ENCODE results near the gene PTGFR. TPM values are rescaled to one million over a fixed set of nuclear protein-coding genes. Genes with fewer than 3 reads are reported as not detected.
A peak's percentile ranks its signal among the peaks of the same experiment; 100 is the strongest.

The PTGFR gene
- total RNA-seq, 1 experiment from 2014 or later: 1.5 TPM

DNA sequence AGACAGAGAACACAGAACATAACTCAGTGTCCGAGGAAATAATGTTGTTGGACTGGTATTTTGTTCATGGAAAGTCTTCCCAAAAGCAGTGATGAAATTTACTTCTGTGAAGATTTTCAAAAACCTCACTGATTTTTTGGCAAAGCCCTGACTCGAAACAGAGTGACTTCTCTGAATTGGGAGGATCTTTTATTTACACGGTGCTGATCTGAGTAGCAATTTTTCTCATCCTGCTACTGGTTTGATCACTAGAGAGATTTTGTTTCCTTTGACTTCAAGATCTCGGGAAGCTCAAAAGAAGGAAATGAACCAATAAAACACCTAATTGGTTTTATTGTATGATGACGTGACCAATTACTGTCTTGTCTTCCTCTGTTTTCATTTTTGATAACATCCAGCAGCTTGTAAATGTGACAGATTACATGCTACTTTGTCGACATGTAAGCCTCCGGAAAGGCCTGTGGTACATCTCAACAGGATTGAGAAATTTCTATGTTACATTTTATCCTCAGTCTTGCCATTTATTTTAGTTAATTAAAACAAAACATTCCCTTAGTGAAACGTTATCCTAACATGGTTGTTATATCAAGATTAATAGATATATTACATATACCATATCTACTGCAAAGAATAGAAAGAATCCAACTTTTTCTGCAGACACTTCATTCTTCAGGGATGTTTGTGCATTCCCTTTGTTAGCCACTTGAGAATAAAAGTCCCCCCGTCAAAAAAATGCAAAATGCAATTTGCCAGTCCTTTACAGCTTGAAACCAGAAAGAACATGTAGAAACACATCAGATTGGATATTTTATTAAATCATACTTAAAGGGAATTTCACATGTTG, 86.7 kb downstream of the PTGFR start:
- intact Hi-C loops (cut with micrococcal nuclease; ENCODE audit: unreplicated experiment): no loop called here

GRCh38 chr1:78586572-78586971, 95.8 kb downstream of the PTGFR start:
- Histone ChIP-seq H3K4me3 (ENCODE audit: low read depth, low read length, poor library complexity, severe bottlenecking) (no peak overlapping the region), H3K27me3 (replicated peaks; ENCODE audit: insufficient read depth, low read depth, low read length, poor library complexity) (peaks cover 21% of the 10 kb centered on the region), H3K27ac (ENCODE audit: low read depth, low read length, poor library complexity, severe bottlenecking) (no peak overlapping the region), H3K9me3 (ENCODE audit: low read depth, low read length, poor library complexity, severe bottlenecking) (no peaks in the 10 kb centered on the region), H3K4me1 (ENCODE audit: insufficient read depth, low read length, poor library complexity, severe bottlenecking) (no peaks in the 10 kb centered on the region), H3K36me3 (ENCODE audit: insufficient read depth, low read length, poor library complexity, severe bottlenecking) (no peaks in the 10 kb centered on the region)
- POLR2A ChIA-PET (ENCODE audit: low non-redundant PET): no interaction called here
- no TSS peak for BruUV-seq (replicated peaks)
- TF ChIP-seq, protein P1, sequence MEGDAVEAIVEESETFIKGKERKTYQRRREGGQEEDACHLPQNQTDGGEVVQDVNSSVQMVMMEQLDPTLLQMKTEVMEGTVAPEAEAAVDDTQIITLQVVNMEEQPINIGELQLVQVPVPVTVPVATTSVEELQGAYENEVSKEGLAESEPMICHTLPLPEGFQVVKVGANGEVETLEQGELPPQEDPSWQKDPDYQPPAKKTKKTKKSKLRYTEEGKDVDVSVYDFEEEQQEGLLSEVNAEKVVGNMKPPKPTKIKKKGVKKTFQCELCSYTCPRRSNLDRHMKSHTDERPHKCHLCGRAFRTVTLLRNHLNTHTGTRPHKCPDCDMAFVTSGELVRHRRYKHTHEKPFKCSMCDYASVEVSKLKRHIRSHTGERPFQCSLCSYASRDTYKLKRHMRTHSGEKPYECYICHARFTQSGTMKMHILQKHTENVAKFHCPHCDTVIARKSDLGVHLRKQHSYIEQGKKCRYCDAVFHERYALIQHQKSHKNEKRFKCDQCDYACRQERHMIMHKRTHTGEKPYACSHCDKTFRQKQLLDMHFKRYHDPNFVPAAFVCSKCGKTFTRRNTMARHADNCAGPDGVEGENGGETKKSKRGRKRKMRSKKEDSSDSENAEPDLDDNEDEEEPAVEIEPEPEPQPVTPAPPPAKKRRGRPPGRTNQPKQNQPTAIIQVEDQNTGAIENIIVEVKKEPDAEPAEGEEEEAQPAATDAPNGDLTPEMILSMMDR (conservative IDR thresholded peaks at IDR 0.05; ENCODE audit: low read depth, low read length): no peak
- no peak for TF ChIP-seq EZH2 (IDR thresholded peaks at IDR 0.05; ENCODE audit: borderline replicate concordance, low read depth, low read length, poor library complexity, severe bottlenecking)
- intact Hi-C loops (cut with micrococcal nuclease; ENCODE audit: unreplicated experiment): no loop called here
- DNase-seq (ENCODE audit: low spot score): no peak
- CTCF ChIA-PET: no interaction called here

More for the DNA sequence above, 86.7 kb downstream of the PTGFR start:
- no peaks in the 10 kb centered on the region for H3K36me3 ChIP-seq (ENCODE audit: insufficient read depth, low read length, poor library complexity, severe bottlenecking)
- TF ChIP-seq, protein P1 (conservative IDR thresholded peaks at IDR 0.05; ENCODE audit: low read depth, low read length): no peak
- no peak for TF ChIP-seq EZH2 (IDR thresholded peaks at IDR 0.05; ENCODE audit: borderline replicate concordance, low read depth, low read length, poor library complexity, severe bottlenecking)
- H3K9me3 ChIP-seq (ENCODE audit: low read depth, low read length, poor library complexity, severe bottlenecking): no peaks in the 10 kb centered on the region
- POLR2A ChIA-PET (ENCODE audit: low non-redundant PET): no interaction called here
- H3K4me3 ChIP-seq (ENCODE audit: low read depth, low read length, poor library complexity, severe bottlenecking): peak overlapping the region; percentile 4
- H3K4me1 ChIP-seq (ENCODE audit: insufficient read depth, low read length, poor library complexity, severe bottlenecking): peaks cover 12% of the 10 kb centered on the region
- H3K27ac ChIP-seq (ENCODE audit: low read depth, low read length, poor library complexity, severe bottlenecking): no peak overlapping the region
- no TSS peak for BruUV-seq (replicated peaks)
- DNase-seq (ENCODE audit: low spot score): peak; percentile 88
- H3K27me3 ChIP-seq (replicated peaks; ENCODE audit: insufficient read depth, low read depth, low read length, poor library complexity): peaks cover 18% of the 10 kb centered on the region
- CTCF ChIA-PET: no interaction called here

- Histone ChIP-seq H3K36me3 (ENCODE audit: insufficient read depth, low read length, poor library complexity, severe bottlenecking) (no peaks in the 10 kb centered on the region), H3K27me3 (replicated peaks; ENCODE audit: insufficient read depth, low read depth, low read length, poor library complexity) (peaks cover 18% of the 10 kb centered on the region), H3K4me3 (ENCODE audit: low read depth, low read length, poor library complexity, severe bottlenecking) (no peak overlapping the region), H3K4me1 (ENCODE audit: insufficient read depth, low read length, poor library complexity, severe bottlenecking) (no peaks in the 10 kb centered on the region), H3K27ac (ENCODE audit: low read depth, low read length, poor library complexity, severe bottlenecking) (no peak overlapping the region), H3K9me3 (ENCODE audit: low read depth, low read length, poor library complexity, severe bottlenecking) (no peaks in the 10 kb centered on the region)
- no peak for TF ChIP-seq EZH2 (IDR thresholded peaks at IDR 0.05; ENCODE audit: borderline replicate concordance, low read depth, low read length, poor library complexity, severe bottlenecking)
- TF ChIP-seq, protein P1 (conservative IDR thresholded peaks at IDR 0.05; ENCODE audit: low read depth, low read length): no peak
- intact Hi-C loops (cut with micrococcal nuclease; ENCODE audit: unreplicated experiment): no loop called here
- DNase-seq (ENCODE audit: low spot score): no peak
- ChIA-PET POLR2A (ENCODE audit: low non-redundant PET) (no interaction called here), CTCF (no interaction called here)
- BruUV-seq (replicated peaks): no TSS peak
These were observed 96.4 kb downstream of the PTGFR start for GRCh38 chr1:78587211-78587610.

Other genes with a start within 250 kb of the PTGFR start
- gene IFI44L, start 129.5 kb downstream of the PTGFR start, total RNA-seq (2021): 7.5 and 8.5 TPM in 2 replicates
- gene IFI44, start 158.9 kb downstream of the PTGFR start, total RNA-seq (2021): 27.8 and 29.0 TPM in 2 replicates

Measured in A673 (cell line).